ENCODE measurements around the gene BCL11B. TPM values are rescaled to one million over a fixed set of nuclear protein-coding genes. Genes with fewer than 3 reads are reported as not detected.

BCL11B gene
- total RNA-seq, 1 donor from 2014 or later: 1.3 TPM

- H2AFZ ChIP-seq (replicated peaks): no peak overlapping the region
- no peak overlapping the region for H3K27ac Mint-ChIP-seq
- no peak for DNase-seq (ENCODE audit: low spot score)
- no peak overlapping the region for H3K4me2 ChIP-seq
- H3K27ac ChIP-seq: no peak overlapping the region
- H3K4me3 ChIP-seq: no peak overlapping the region
- H3K9ac ChIP-seq: no peak overlapping the region
- no peaks in the 10 kb centered on the region for H3K36me3 Mint-ChIP-seq
- H3K4me1 Mint-ChIP-seq: peaks cover 15% of the 10 kb centered on the region
- no peaks in the 10 kb centered on the region for H3K9me3 Mint-ChIP-seq
- H3K36me3 ChIP-seq: no peaks in the 10 kb centered on the region
- peaks cover 11% of the 10 kb centered on the region for H3K27me3 Mint-ChIP-seq (ENCODE audit: insufficient read depth, low read depth)
- H3K27me3 ChIP-seq: no peaks in the 10 kb centered on the region
- TF ChIP-seq EZH2 (IDR thresholded peaks at IDR 0.05) (no peak), EZH2phosphoT487 (IDR thresholded peaks at IDR 0.05) (no peak)
- TF ChIP-seq, protein P1, sequence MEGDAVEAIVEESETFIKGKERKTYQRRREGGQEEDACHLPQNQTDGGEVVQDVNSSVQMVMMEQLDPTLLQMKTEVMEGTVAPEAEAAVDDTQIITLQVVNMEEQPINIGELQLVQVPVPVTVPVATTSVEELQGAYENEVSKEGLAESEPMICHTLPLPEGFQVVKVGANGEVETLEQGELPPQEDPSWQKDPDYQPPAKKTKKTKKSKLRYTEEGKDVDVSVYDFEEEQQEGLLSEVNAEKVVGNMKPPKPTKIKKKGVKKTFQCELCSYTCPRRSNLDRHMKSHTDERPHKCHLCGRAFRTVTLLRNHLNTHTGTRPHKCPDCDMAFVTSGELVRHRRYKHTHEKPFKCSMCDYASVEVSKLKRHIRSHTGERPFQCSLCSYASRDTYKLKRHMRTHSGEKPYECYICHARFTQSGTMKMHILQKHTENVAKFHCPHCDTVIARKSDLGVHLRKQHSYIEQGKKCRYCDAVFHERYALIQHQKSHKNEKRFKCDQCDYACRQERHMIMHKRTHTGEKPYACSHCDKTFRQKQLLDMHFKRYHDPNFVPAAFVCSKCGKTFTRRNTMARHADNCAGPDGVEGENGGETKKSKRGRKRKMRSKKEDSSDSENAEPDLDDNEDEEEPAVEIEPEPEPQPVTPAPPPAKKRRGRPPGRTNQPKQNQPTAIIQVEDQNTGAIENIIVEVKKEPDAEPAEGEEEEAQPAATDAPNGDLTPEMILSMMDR (IDR thresholded peaks at IDR 0.05): no peak
- no peaks in the 10 kb centered on the region for H3K79me2 ChIP-seq (ENCODE audit: low read depth)
- H3F3A ChIP-seq (ENCODE audit: low read depth): no peaks in the 10 kb centered on the region
- no peak overlapping the region for H3K4me3 Mint-ChIP-seq
- no peaks in the 10 kb centered on the region for H3K9me3 ChIP-seq (ENCODE audit: low read depth)
- H4K20me1 ChIP-seq (ENCODE audit: low read depth): no peaks in the 10 kb centered on the region
- no peaks in the 10 kb centered on the region for H3K4me1 ChIP-seq
Measured at GRCh38 chr14:99125113-99125512, 146.9 kb downstream of the BCL11B start.

- Mint-ChIP-seq H3K4me1 (peaks cover 15% of the 10 kb centered on the region), H3K4me3 (no peak overlapping the region), H3K9me3 (no peaks in the 10 kb centered on the region), H3K36me3 (no peaks in the 10 kb centered on the region), H3K27ac (no peak overlapping the region), H3K27me3 (ENCODE audit: insufficient read depth, low read depth) (peaks cover 12% of the 10 kb centered on the region)
- no peak overlapping the region for H3K4me3 ChIP-seq
- H3K4me1 ChIP-seq: no peaks in the 10 kb centered on the region
- no peaks in the 10 kb centered on the region for H3K79me2 ChIP-seq (ENCODE audit: low read depth)
- H3K4me2 ChIP-seq: no peak overlapping the region
- no peaks in the 10 kb centered on the region for H3F3A ChIP-seq (ENCODE audit: low read depth)
- H3K9me3 ChIP-seq (ENCODE audit: low read depth): no peaks in the 10 kb centered on the region
- H3K9ac ChIP-seq: no peak overlapping the region
- TF ChIP-seq, protein P1 (IDR thresholded peaks at IDR 0.05): no peak
- TF ChIP-seq EZH2phosphoT487 (IDR thresholded peaks at IDR 0.05) (no peak), EZH2 (IDR thresholded peaks at IDR 0.05) (no peak)
- H3K36me3 ChIP-seq: no peaks in the 10 kb centered on the region
- no peaks in the 10 kb centered on the region for H3K27me3 ChIP-seq
- H3K27ac ChIP-seq: no peak overlapping the region
- H4K20me1 ChIP-seq (ENCODE audit: low read depth): no peaks in the 10 kb centered on the region
- no peak for DNase-seq (ENCODE audit: low spot score)
- no peak overlapping the region for H2AFZ ChIP-seq (replicated peaks)
Measured at GRCh38 chr14:99124482-99125105, 147.4 kb downstream of the BCL11B start.

DNA sequence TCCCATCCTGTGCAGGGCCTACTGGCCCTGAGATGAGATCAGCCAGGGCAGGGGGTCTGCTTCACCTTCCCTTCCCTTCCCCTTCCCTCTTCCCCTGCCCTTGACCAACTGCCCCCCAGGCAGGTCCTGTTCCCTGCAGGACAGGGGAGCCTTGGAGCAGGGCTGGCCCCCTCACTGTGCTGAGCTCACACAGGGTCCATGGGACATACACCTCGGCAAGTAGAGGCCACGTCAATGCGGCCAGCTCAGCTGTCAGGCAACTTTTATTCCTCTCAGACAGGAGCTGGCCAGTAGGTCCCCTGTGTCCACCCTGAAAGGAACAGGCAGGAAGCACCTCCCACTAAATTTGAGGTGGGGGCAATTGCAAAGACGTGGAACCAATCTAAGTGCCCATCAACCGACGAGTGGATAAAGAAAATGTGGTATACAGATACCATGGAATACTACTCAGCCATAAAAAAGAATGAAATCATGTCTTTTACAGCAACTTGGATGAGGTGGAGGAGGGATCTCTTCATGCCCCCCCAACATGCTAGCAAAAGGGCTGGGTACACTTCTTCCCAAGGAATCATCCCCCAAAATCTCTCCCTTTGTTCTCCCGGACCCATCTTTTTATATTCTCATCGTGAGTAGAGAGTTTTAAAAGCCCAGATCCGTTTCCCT is 148.7 kb downstream of the BCL11B start:
- H3K36me3 Mint-ChIP-seq: no peaks in the 10 kb centered on the region
- no peaks in the 10 kb centered on the region for H3K4me1 ChIP-seq
- H3K27me3 ChIP-seq: no peaks in the 10 kb centered on the region
- no peak overlapping the region for H3K27ac ChIP-seq
- peaks cover 18% of the 10 kb centered on the region for H3K4me1 Mint-ChIP-seq
- H3K9me3 Mint-ChIP-seq: peaks cover 2% of the 10 kb centered on the region
- H3K4me3 Mint-ChIP-seq: no peak overlapping the region
- H3K9me3 ChIP-seq (ENCODE audit: low read depth): no peaks in the 10 kb centered on the region
- H3F3A ChIP-seq (ENCODE audit: low read depth): no peaks in the 10 kb centered on the region
- no peak for TF ChIP-seq EZH2 (IDR thresholded peaks at IDR 0.05)
- TF ChIP-seq, protein P1 (IDR thresholded peaks at IDR 0.05): no peak
- TF ChIP-seq EZH2phosphoT487 (IDR thresholded peaks at IDR 0.05): no peak
- no peaks in the 10 kb centered on the region for H4K20me1 ChIP-seq (ENCODE audit: low read depth)
- H3K79me2 ChIP-seq (ENCODE audit: low read depth): no peaks in the 10 kb centered on the region
- no peak overlapping the region for H3K27ac Mint-ChIP-seq
- no peak overlapping the region for H2AFZ ChIP-seq (replicated peaks)
- H3K4me3 ChIP-seq: no peak overlapping the region
- no peak overlapping the region for H3K9ac ChIP-seq
- H3K27me3 Mint-ChIP-seq (ENCODE audit: insufficient read depth, low read depth): peaks cover 15% of the 10 kb centered on the region
- no peak overlapping the region for H3K4me2 ChIP-seq
- DNase-seq (ENCODE audit: low spot score): no peak
- H3K36me3 ChIP-seq: no peaks in the 10 kb centered on the region

All from neural progenitor cell (in vitro differentiated cells).